ENCODE measurements around the gene NALCN.

The NALCN gene

GRCh38 chr13:101013245-101013644 lies 403.1 kb downstream of the NALCN start:
- no peak for DNase-seq

GRCh38 chr13:101010100-101010499 lies 406.2 kb downstream of the NALCN start:
- DNase-seq, result no peak

GRCh38 chr13:101007245-101007644 lies 409.1 kb downstream of the NALCN start:
- no peak for DNase-seq

Data from fibroblast of skin of right biceps (primary cell).